GM10266 (cell line): Measurements from ENCODE around the gene HPGDS.

Experiments
- DNase-seq: peaks from one replicate; pipeline ENCODE4 v3.0.0; 2012; ENCODE audit errors: extremely low spot score
- CTCF ChIP-seq: IDR thresholded peaks from 2 replicates; pipeline ENCODE4 v1.5.1; 2012; ENCODE audit warnings: mild to moderate bottlenecking, low read depth; ENCODE audit not compliant: control insufficient read depth, insufficient read depth; ENCODE audit errors: missing control alignments

HPGDS gene

DNA sequence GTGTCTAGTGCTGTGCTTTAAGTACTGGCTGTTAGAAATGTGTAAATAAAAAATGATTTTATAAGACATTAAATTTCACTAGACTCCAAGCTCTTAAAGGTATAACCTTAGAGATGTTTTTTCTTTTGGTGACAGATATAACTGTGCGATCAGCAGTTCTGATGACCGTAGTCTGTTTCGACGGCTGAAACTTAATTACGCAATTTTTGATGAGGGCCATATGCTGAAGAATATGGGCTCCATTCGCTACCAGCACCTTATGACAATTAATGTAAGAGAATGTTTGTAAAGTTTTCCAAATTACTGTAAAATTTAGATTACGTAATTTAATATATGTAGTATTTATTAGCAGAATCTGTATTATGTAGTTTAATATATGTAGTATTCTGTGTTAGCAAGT is 66.4 kb downstream of the HPGDS start:
- no peak for TF ChIP-seq CTCF
- no peak for DNase-seq

DNA sequence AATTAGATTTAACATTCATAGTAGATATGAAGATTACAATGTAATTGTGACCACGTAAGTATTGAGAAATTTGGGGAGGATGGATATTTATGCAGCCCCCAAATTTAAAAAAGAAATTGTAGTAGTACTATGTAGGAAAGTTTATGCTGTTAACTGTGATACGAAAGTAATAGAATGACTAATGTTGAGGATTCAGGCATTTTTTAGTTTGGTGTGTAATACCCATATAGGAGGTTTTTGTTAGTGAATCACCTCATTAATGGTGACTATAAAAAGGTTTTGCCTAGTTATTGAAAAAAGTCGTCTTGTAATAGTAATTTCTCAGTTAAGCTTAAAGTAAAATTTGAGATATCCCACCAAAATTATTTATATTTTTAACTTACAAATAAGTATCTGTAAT is 67.7 kb downstream of the HPGDS start:
- no peak for DNase-seq
- no peak for TF ChIP-seq CTCF

GRCh38 chr4:94271248-94271647 is 71.4 kb downstream of the HPGDS start:
- no peak for TF ChIP-seq CTCF
- no peak for DNase-seq

- DNase-seq = no peak
- no peak for TF ChIP-seq CTCF
Observed at GRCh38 chr4:94267037-94267436, 75.6 kb downstream of the HPGDS start.

- DNase-seq = no peak
- TF ChIP-seq CTCF = no peak
Observed at GRCh38 chr4:94262163-94263016, 80.2 kb downstream of the HPGDS start.

DNA sequence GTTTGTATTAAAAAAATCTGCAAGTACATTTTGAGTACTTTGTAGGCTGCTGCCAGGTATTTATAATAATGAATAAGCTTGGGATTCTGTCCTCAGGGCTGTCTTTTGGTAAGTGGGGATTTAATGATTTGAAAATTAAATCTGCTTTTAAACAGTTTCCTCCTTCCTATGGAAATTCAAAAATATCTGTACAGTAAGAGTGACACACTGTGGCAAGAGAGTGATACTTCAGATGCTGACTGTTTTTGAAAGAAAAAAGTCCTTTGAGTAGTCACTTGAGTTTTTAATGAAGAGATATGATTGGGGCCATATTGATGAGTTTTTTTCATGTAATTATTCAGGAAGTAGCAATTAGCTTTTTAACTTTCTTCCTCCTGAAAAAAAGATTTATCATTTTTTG is 85.8 kb downstream of the HPGDS start:
- peak; percentile 39 for TF ChIP-seq CTCF
- peak; percentile 4 for DNase-seq

DNA sequence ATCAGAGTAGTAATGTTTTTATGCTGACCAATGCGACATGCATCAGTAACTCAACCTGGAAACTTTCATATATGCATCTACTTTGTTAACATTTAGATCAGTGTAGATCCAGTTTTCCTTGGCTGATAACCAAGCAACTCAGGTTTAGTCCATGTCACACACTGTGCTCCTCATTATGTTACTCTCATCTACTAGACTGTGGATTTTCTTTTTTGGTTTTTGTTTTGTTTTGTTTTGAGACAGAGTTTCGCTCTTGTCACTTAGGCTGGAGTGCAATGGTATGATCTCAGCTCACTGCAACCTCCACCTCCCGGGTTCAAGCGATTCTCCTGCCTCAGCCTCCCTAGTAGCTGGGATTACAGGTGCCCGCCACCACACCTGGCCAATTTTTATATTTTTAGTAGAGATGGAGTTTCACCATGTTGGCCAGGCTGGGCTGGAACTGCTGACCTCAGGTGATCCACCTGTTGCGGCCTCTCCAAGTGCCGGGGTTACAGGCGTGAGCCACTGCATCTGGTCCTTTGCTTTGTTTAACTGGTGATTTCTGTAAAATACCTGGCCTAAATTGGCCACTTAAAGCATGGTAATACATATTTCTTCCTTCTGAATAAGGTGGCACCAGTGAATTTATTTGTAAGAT is 86.4 kb downstream of the HPGDS start:
- DNase-seq = no peak
- TF ChIP-seq CTCF = no peak
